Hematopoietic multipotent progenitor cell treated with erythropoietin and hydrocortisone succinate and interleukin-3 and kit ligand, for 17 days (in vitro differentiated cells): ENCODE results near the gene RPS14.
A peak's percentile ranks its signal among the peaks of the same experiment; 100 is the strongest.
"Not testable (repeated sequence)": the region's sequence is repeated elsewhere in the genome, so short reads cannot be mapped to it uniquely, and the experiment has no call there.

Source experiments
- DNase-seq: peaks from one replicate; pipeline ENCODE4 v3.0.0-alpha.2; 2015; ENCODE audit warnings: low spot score

RPS14 gene

GRCh38 chr5:150479416-150479815 lies 29.9 kb upstream of the RPS14 start:
- DNase-seq = no peak

GRCh38 chr5:150476568-150476967 lies 27.0 kb upstream of the RPS14 start:
- not testable (repeated sequence) for DNase-seq

- DNase-seq = no peak
Observed at GRCh38 chr5:150473673-150474358, 24.3 kb upstream of the RPS14 start.

- DNase-seq = no peak
Observed at GRCh38 chr5:150469718-150470469, 20.4 kb upstream of the RPS14 start.

- DNase-seq = no peak
Observed at GRCh38 chr5:150468206-150468605, 18.7 kb upstream of the RPS14 start.

GRCh38 chr5:150465927-150466326 lies 16.4 kb upstream of the RPS14 start:
- no peak for DNase-seq

- no peak for DNase-seq
Observed at GRCh38 chr5:150464554-150465012, 15.0 kb upstream of the RPS14 start.

GRCh38 chr5:150461231-150461630 lies 11.7 kb upstream of the RPS14 start:
- DNase-seq = no peak

GRCh38 chr5:150460781-150461180 lies 11.2 kb upstream of the RPS14 start:
- DNase-seq = no peak

- DNase-seq = peak; percentile 88
Observed at GRCh38 chr5:150458802-150459557, 9.4 kb upstream of the RPS14 start.

GRCh38 chr5:150457562-150458240 lies 8.2 kb upstream of the RPS14 start:
- DNase-seq = no peak

- no peak for DNase-seq
Observed at GRCh38 chr5:150457121-150457520, 7.6 kb upstream of the RPS14 start.

GRCh38 chr5:150454492-150455229 lies 5.1 kb upstream of the RPS14 start:
- DNase-seq = no peak

GRCh38 chr5:150454027-150454426 lies 4.5 kb upstream of the RPS14 start:
- DNase-seq = not testable (repeated sequence)

GRCh38 chr5:150452914-150453313 lies 3.4 kb upstream of the RPS14 start:
- no peak for DNase-seq

GRCh38 chr5:150451594-150451993 lies 2.1 kb upstream of the RPS14 start:
- no peak for DNase-seq

GRCh38 chr5:150448952-150449516 lies 505 bp downstream of the RPS14 start:
- no peak for DNase-seq

GRCh38 chr5:150448334-150448733 lies 1.2 kb downstream of the RPS14 start:
- no peak for DNase-seq

- DNase-seq = no peak
Observed at GRCh38 chr5:150447188-150447587, 2.4 kb downstream of the RPS14 start.

GRCh38 chr5:150446583-150446982 lies 3.0 kb downstream of the RPS14 start:
- DNase-seq = no peak

GRCh38 chr5:150446088-150446487 lies 3.5 kb downstream of the RPS14 start:
- no peak for DNase-seq
